ENCODE measurements around the gene DR1. TPM values are rescaled to one million over a fixed set of nuclear protein-coding genes. Genes with fewer than 3 reads are reported as not detected.

Gene DR1
- total and polyA plus RNA-seq, 10 of the 15 experiments (the other 5 are each of a cell fraction or from before 2014, with no cell fraction given), result 7.4 to 56.1 (median 35.4) TPM

DNA sequence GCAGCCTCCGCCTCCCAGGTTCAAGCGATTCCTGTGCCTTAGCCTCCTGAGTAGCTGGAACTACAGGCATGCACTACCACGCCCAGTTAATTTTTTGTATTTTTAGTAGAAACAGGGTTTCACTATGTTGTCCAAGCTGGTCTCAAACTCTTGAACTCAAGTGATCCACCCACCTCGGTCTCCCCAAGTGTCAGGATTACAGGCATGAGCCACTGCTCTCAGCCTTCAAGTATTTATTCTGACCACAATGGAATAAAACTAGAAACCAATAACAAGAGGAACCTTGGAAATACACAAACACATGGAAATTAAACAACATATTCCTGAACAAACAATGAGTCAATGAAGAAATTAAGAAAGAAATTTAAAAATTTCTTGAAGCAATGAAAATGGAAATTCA is 32.7 kb upstream of the DR1 start:
- in situ Hi-C loops (cut with MboI), result no loop called here
- Histone ChIP-seq H3K9ac (ENCODE audit: control insufficient read depth, insufficient read depth, low read length) (no peak overlapping the region), H3K9me3 (replicated peaks; ENCODE audit: control insufficient read depth, insufficient read depth, low read length) (no peaks in the 10 kb centered on the region), H3K4me2 (ENCODE audit: control insufficient read depth, insufficient read depth) (no peak overlapping the region), H4K20me1 (ENCODE audit: control insufficient read depth, insufficient read depth) (no peaks in the 10 kb centered on the region), H3K79me2 (ENCODE audit: control insufficient read depth, insufficient read depth, low read length) (no peaks in the 10 kb centered on the region), H3K4me1 (ENCODE audit: control insufficient read depth, insufficient read depth, low read length) (no peaks in the 10 kb centered on the region), H3K36me3 (ENCODE audit: control insufficient read depth in 2 of 2, insufficient read depth in 2 of 2, low read length in 1 of 2) (no peaks in the 10 kb centered on the region), H3K27ac (ENCODE audit: control insufficient read depth, insufficient read depth) (no peak overlapping the region), H3K27me3 (replicated peaks in 1 of 2; ENCODE audit: control insufficient read depth in 2 of 2, insufficient read depth in 2 of 2, low read length in 1 of 2) (no peaks in the 10 kb centered on the region), H3K4me3 (no peak overlapping the region), H2AFZ (ENCODE audit: control insufficient read depth, low read depth, low read length) (no peak overlapping the region)
- SMC1A ChIA-PET (ENCODE audit: uncharacterized antibody, unreplicated experiment), result interaction anchor here (1.6 kb wide), 1 partner anchor 8 kb away, joined by 3 read pairs; no protein-coding TSS in a partner anchor
- intact Hi-C loops (cut with micrococcal nuclease; ENCODE audit: unreplicated experiment), result no loop called here
- TF ChIP-seq MXI1 (IDR thresholded peaks at IDR 0.05; ENCODE audit: low read depth, low read length) (no peak), HDAC6 (IDR thresholded peaks at IDR 0.05; ENCODE audit: unreplicated experiment) (no peak), NRF1 (conservative IDR thresholded peaks at IDR 0.05; ENCODE audit: low read depth, low read length) (no peak), SREBF2 (IDR thresholded peaks at IDR 0.05; ENCODE audit: low read length) (no peak), EP300 (IDR thresholded peaks at IDR 0.05; ENCODE audit: borderline replicate concordance in 1 of 2, control insufficient read depth in 1 of 2, low read depth in 2 of 2, low read length in 2 of 2) (no peak)
- TF ChIP-seq, protein P1, sequence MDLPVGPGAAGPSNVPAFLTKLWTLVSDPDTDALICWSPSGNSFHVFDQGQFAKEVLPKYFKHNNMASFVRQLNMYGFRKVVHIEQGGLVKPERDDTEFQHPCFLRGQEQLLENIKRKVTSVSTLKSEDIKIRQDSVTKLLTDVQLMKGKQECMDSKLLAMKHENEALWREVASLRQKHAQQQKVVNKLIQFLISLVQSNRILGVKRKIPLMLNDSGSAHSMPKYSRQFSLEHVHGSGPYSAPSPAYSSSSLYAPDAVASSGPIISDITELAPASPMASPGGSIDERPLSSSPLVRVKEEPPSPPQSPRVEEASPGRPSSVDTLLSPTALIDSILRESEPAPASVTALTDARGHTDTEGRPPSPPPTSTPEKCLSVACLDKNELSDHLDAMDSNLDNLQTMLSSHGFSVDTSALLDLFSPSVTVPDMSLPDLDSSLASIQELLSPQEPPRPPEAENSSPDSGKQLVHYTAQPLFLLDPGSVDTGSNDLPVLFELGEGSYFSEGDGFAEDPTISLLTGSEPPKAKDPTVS (IDR thresholded peaks at IDR 0.05; ENCODE audit: low read depth, low read length), result no peak
- ATAC-seq (no peak), DNase-seq (ENCODE audit: low read depth, low spot score) (no peak), FAIRE-seq (no peak)
- RAD21 ChIA-PET (ENCODE audit: unreplicated experiment), result no interaction called here
- no TSS peak for BruUV-seq (replicated peaks)
- CTCF ChIA-PET, result interaction anchor here (0.6 to 2.3 kb wide), 3 partner anchors 8 to 9 kb away, joined by 3 to 16 read pairs (median 3); no protein-coding TSS in a partner anchor
- WGBS (ENCODE audit: insufficient coverage, insufficient replicate concordance, low lambda C conversion rate, missing lambda C conversion rate), result 68% methylated on average over 4 of the region's 4 CpGs
- POLR2A ChIA-PET, result no interaction called here

All from GM12878 (cell line).